Liver (tissue), 3 donors: Measurements from ENCODE around the gene PLEKHO1.

Experiments
- ATF3 ChIP-seq: IDR thresholded peaks from 2 replicates; pipeline ENCODE4 v1.6.1; 2016; ENCODE audit warnings: antibody characterized with exemption
- GABPA ChIP-seq, 2 donors: IDR thresholded peaks in 1 of 2; conservative IDR thresholded peaks in 1 of 2; 2 replicates each; pipeline ENCODE4 v1.6.1; 2016; ENCODE audit warnings: antibody characterized with exemption in 2 of 2, mild to moderate bottlenecking in 1 of 2, moderate library complexity in 1 of 2
- JUND ChIP-seq, 2 donors: IDR thresholded peaks; 2 replicates each; pipeline ENCODE4 v1.6.1; 2016; ENCODE audit warnings: antibody characterized with exemption in 2 of 2
- MAX ChIP-seq: IDR thresholded peaks from 2 replicates; pipeline ENCODE4 v1.6.1; 2016; ENCODE audit warnings: antibody characterized with exemption
- NR2F2 ChIP-seq: IDR thresholded peaks from 2 replicates; pipeline ENCODE4 v1.6.1; 2016; ENCODE audit warnings: antibody characterized with exemption
- RAD21 ChIP-seq, 2 donors: IDR thresholded peaks; 2 replicates each; pipeline ENCODE4 v1.6.1; 2016; ENCODE audit warnings: antibody characterized with exemption in 2 of 2, mild to moderate bottlenecking in 2 of 2
- REST ChIP-seq: IDR thresholded peaks from 2 replicates; pipeline ENCODE4 v1.6.1; 2016; ENCODE audit warnings: antibody characterized with exemption, mild to moderate bottlenecking
- SP1 ChIP-seq: IDR thresholded peaks from 2 replicates; pipeline ENCODE4 v1.6.1; 2018; ENCODE audit warnings: antibody characterized with exemption, mild to moderate bottlenecking
- TAF1 ChIP-seq: conservative IDR thresholded peaks from 2 replicates; pipeline ENCODE4 v1.6.1; 2016; ENCODE audit warnings: antibody characterized with exemption, mild to moderate bottlenecking
- YY1 ChIP-seq: IDR thresholded peaks from 2 replicates; pipeline ENCODE4 v1.6.1; 2016; ENCODE audit warnings: antibody characterized with exemption, mild to moderate bottlenecking
- ZBTB33 ChIP-seq: IDR thresholded peaks from 2 replicates; pipeline ENCODE4 v1.6.1; 2016; ENCODE audit warnings: antibody characterized with exemption
- TF ChIP-seq, protein P1 (sequence below): fragments of 150-350 bp; IDR thresholded peaks from 2 replicates; pipeline ENCODE4 v1.5.1; 2017; ENCODE audit warnings: improper control_type of control experiment, low read depth, low read length; ENCODE audit not compliant: missing input control
- donor health status: healthy.
- donor health status: healthy.

- TF ChIP-seq ATF3 (no peak), MAX (no peak), JUND (IDR thresholded peaks at IDR 0.05) (no peak), SP1 (no peak), REST (no peak), TAF1 (no peak), RAD21 (IDR thresholded peaks at IDR 0.05) (no peak), YY1 (no peak), ZBTB33 (no peak), NR2F2 (no peak), GABPA (IDR thresholded peaks at IDR 0.05 in 1 of 2, conservative IDR thresholded peaks at IDR 0.05 in 1 of 2) (no peak)
- TF ChIP-seq, protein P1, sequence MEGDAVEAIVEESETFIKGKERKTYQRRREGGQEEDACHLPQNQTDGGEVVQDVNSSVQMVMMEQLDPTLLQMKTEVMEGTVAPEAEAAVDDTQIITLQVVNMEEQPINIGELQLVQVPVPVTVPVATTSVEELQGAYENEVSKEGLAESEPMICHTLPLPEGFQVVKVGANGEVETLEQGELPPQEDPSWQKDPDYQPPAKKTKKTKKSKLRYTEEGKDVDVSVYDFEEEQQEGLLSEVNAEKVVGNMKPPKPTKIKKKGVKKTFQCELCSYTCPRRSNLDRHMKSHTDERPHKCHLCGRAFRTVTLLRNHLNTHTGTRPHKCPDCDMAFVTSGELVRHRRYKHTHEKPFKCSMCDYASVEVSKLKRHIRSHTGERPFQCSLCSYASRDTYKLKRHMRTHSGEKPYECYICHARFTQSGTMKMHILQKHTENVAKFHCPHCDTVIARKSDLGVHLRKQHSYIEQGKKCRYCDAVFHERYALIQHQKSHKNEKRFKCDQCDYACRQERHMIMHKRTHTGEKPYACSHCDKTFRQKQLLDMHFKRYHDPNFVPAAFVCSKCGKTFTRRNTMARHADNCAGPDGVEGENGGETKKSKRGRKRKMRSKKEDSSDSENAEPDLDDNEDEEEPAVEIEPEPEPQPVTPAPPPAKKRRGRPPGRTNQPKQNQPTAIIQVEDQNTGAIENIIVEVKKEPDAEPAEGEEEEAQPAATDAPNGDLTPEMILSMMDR = no peak
Observed at GRCh38 chr1:150110116-150110515, 39.6 kb upstream of the PLEKHO1 start.
